GM23248 (cell line): ENCODE measurements around the gene SH3TC1.

Experiments
- EZH2 ChIP-seq: fragments of 200-600 bp; sonication (generic); IDR thresholded peaks from 2 replicates; pipeline ENCODE4 v1.6.1; 2018; ENCODE audit warnings: antibody characterized with exemption, mild to moderate bottlenecking; ENCODE audit not compliant: insufficient read depth, poor library complexity, severe bottlenecking
- EZH2phosphoT487 ChIP-seq: fragments of 200-600 bp; sonication (generic); IDR thresholded peaks from 2 replicates; pipeline ENCODE4 v1.6.1; 2018; ENCODE audit warnings: antibody characterized with exemption, moderate library complexity, mild to moderate bottlenecking, low read depth; ENCODE audit not compliant: insufficient read depth

- TF ChIP-seq EZH2phosphoT487 (no peak), EZH2 (no peak)
These were observed 21.8 kb downstream of the SH3TC1 start for GRCh38 chr4:8220661-8221450.
